Measurements from ENCODE around the gene TBXAS1.
"Not testable (repeated sequence)": the region's sequence is repeated elsewhere in the genome, so short reads cannot be mapped to it uniquely, and the experiment has no call there.

TBXAS1 gene

DNA sequence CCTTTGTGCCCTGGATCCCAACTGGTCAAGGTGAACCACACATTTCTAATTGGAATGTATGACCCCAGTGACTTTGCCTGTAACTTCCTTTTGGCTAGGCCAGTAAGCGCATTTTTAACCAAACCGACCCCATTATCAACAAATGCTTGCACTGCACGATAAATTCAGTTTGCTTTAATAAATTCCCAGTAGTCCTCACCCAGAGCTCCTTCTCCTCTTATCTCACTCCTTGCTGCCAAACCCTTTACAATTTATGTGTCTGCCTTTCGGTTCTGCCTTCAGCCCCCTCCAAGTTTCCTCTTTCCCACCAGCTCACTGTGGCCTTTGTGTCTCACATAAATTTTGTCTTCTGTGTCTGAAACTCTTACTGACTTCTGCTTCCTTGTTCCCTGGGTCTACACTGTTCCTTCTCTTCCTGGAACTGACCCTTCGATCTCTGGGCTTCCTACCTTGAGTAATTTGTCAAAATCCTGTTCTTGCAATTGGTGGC is 59.0 kb downstream of the TBXAS1 start:
- DNase-seq (ENCODE audit: low spot score) (no peak), FAIRE-seq (no peak)

- no peak for DNase-seq (ENCODE audit: low spot score)
- FAIRE-seq = no peak
These were observed 60.3 kb downstream of the TBXAS1 start for GRCh38 chr7:139889186-139889871.

- no peak for DNase-seq (ENCODE audit: low spot score)
- FAIRE-seq = no peak
These were observed 64.4 kb downstream of the TBXAS1 start for GRCh38 chr7:139893461-139893860.

GRCh38 chr7:139893999-139894398 is 64.9 kb downstream of the TBXAS1 start:
- no peak for DNase-seq (ENCODE audit: low spot score)
- FAIRE-seq = no peak

GRCh38 chr7:139895141-139895829 is 66.2 kb downstream of the TBXAS1 start:
- FAIRE-seq (no peak), DNase-seq (ENCODE audit: low spot score) (no peak)

- FAIRE-seq (no peak), DNase-seq (ENCODE audit: low spot score) (no peak)
These were observed 67.2 kb downstream of the TBXAS1 start for GRCh38 chr7:139896288-139896687.

DNA sequence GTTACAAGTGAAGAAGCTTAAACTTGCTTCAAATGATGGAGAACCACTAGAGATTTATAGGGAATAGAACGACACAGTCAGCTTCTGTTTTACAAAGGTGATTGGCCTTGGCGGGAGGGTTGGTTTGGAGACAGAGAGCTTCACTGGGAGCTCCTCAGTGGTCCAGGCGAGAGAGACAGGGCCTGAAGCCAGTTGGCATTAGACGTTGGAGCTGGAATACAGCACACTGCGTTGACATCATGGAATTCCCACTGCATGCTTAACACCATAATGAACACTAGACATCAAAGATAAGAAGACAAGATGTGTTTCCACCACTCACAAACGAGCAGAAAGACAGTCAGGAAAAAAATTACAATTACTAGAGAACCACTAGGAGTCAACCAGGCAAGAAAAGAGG is 67.8 kb downstream of the TBXAS1 start:
- FAIRE-seq = no peak
- no peak for DNase-seq (ENCODE audit: low spot score)

GRCh38 chr7:139897422-139898090 is 68.5 kb downstream of the TBXAS1 start:
- no peak for FAIRE-seq
- DNase-seq (ENCODE audit: low spot score) = no peak

DNA sequence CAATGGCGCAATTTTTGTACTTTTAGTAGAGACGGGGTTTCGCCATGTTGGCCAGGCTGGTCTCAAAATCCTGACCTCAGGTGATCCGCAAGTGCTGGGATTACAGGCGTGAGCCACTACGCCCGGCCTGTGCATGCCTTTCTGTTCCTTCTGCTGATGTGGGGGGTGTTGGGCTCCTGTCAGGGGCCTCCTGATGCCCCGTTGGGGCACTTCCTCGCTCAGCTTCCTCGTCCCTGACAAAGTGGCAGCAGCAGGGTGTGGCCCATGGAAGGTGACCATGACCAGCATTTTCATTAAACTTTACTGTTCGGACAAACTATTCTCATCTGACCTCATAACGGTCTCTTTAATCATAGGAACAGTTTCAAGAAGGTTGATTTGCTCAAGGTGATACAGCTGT is 69.4 kb downstream of the TBXAS1 start:
- DNase-seq (ENCODE audit: low spot score) (no peak), FAIRE-seq (no peak)

- FAIRE-seq (no peak), DNase-seq (ENCODE audit: low spot score) (no peak)
These were observed 70.4 kb downstream of the TBXAS1 start for GRCh38 chr7:139899328-139899955.

GRCh38 chr7:139900326-139900725 is 71.3 kb downstream of the TBXAS1 start:
- no peak for FAIRE-seq
- no peak for DNase-seq (ENCODE audit: low spot score)

GRCh38 chr7:139901056-139901795 is 72.2 kb downstream of the TBXAS1 start:
- DNase-seq (ENCODE audit: low spot score) = no peak
- FAIRE-seq = no peak

DNA sequence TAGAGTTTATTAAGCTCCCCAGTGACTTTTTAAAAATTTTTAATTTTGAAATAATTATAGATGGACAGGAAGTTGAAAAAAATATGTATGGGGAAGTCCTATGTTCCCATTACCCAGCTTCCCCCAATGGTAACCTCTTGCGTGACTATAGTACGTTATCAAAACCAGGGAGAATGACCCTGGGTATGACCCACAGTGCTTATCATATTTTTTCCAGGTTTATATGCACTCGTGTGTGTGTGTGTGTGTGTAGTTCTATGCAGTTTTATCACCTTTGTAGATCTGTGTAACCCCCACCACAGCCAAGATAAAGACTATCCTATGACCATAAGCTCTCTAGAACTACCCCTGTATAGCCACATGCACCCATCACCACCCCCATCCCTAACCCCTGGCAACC is 72.8 kb downstream of the TBXAS1 start:
- no peak for DNase-seq (ENCODE audit: low spot score)
- FAIRE-seq = no peak

GRCh38 chr7:139902436-139903102 is 73.5 kb downstream of the TBXAS1 start:
- DNase-seq (ENCODE audit: low spot score) (no peak), FAIRE-seq (no peak)

DNA sequence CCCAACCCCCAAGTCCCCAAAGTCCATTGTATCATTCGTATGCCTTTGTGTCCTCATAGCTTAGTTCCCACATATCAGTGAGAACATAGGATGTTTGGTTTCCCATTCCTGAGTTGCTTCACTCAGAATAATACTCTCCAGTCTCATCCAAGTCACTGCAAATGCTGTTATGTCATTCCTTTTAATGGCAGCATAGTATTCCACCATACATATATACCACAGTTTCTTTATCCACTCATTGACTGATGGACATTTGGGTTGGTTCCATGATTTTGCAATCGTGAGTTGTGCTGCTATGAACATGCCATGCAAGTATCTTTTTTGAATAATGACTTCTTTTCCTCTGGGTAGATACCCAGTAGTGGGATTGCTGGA is 74.0 kb downstream of the TBXAS1 start:
- not testable (repeated sequence) for FAIRE-seq; DNase-seq (ENCODE audit: low spot score)

DNA sequence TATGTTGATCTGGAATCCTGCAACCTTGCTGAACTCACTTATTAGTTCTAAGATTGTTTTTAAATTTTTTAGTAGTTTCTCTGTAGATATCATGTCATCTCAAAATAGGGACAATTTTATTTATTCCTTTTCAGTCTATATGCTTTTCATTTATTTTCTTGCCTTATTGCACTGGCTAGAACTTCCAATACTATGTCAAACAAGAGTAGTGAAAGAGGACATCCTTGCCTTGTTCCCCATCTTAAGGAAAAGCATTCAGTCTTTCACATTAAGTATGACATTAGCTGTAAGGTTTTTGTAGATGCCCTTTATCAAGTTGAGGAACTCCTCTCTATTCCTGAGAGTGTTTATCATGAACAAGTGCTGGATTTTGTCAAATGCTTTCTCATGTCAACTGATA is 77.8 kb downstream of the TBXAS1 start:
- DNase-seq (ENCODE audit: low spot score) (no peak), FAIRE-seq (no peak)

- FAIRE-seq (no peak), DNase-seq (ENCODE audit: low spot score) (no peak)
These were observed 79.7 kb downstream of the TBXAS1 start for GRCh38 chr7:139908792-139909191.

GRCh38 chr7:139909379-139910050 is 80.5 kb downstream of the TBXAS1 start:
- FAIRE-seq = no peak
- peak; percentile 11 for DNase-seq (ENCODE audit: low spot score)

DNA sequence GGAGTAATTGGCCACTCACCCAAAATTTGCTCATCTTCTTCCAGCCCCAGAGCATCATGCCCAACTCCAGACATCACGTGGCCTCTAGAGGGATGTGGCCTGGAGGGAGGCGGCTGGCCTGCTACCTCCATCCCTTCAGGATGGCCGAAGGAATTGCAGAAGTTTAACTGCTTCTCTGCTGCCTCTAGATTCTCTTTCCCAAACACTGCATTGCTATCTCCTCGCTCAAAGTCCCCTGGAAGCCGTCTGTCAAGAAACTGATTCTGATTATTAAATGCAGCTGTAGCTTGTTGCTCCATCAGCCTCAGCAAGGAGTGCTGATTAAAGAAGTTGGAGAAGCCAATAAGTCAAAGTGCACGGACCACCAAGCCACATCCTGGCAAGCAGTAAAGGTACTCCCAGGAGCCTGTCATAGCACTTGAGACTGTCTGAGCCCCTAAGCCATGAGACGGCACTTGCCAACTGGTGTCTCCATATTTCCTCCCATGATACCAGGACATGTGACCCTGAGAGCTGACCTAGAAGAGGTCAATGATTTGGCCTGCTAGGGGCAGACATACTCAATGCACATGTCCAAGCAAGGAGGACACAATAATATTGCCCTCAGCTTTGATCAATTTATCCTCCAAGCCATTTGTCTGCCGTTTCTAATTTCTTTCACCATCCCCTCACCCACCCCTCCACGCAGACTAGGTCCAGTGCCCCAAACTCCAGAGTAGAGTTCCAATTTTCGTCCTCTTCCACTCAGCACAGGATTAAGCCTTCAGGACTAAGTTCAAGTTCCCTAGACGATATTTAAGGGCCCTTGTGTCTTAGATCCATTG is 84.2 kb downstream of the TBXAS1 start:
- FAIRE-seq = no peak

GRCh38 chr7:139913845-139914135 is 84.7 kb downstream of the TBXAS1 start:
- no peak for DNase-seq (ENCODE audit: low spot score)
- FAIRE-seq = no peak

More for the DNA sequence above, 84.2 kb downstream of the TBXAS1 start:
- DNase-seq (ENCODE audit: low spot score) = no peak

Measured in urothelium cell line (cell line).